Ovary (tissue), 9 donors: ENCODE measurements around the gene PLA2G1B. TPM values are rescaled to one million over a fixed set of nuclear protein-coding genes. Genes with fewer than 3 reads are reported as not detected.

Experiments
- DNase-seq, 5 donors: peaks; one replicate each; pipeline ENCODE4 v3.0.0-alpha.2; 2019 to 2020
- H3K27ac ChIP-seq, 2 donors: fragments of 200-600 bp; one replicate each; pipeline versions ENCODE4 v1.5.1 to v1.8.0; 2019 to 2022
- H3K27me3 ChIP-seq: fragments of 200-600 bp; one replicate; pipeline ENCODE4 v1.8.0; 2022
- H3K36me3 ChIP-seq: fragments of 200-600 bp; sonication (generic); one replicate; pipeline ENCODE4 v1.5.1; 2019
- H3K4me1 ChIP-seq: one replicate; pipeline ENCODE4 v1.8.1; 2013; ENCODE audit warnings: mild to moderate bottlenecking, moderate library complexity; ENCODE audit not compliant: insufficient read depth
- H3K4me3 ChIP-seq: fragments of 200-600 bp; sonication (generic); one replicate; pipeline ENCODE4 v1.5.1; 2017
- H3K9me3 ChIP-seq, 2 donors: fragments of 200-600 bp in 1 of 2; sonication (generic) in 1 of 2; one replicate each; pipeline versions ENCODE4 v1.5.1 to v1.8.1; 2013 to 2019; ENCODE audit warnings: mild to moderate bottlenecking in 1 of 2, moderate library complexity in 1 of 2
- EP300 ChIP-seq: sonication (generic); formaldehyde crosslinking; IDR thresholded peaks from one replicate; pipeline ENCODE4 v1.6.1; 2017; ENCODE audit warnings: antibody characterized with exemption
- POLR2A ChIP-seq: fragments of 450-650 bp; IDR thresholded peaks from one replicate; pipeline ENCODE4 v1.6.1; 2017; ENCODE audit warnings: antibody characterized with exemption, mild to moderate bottlenecking, moderate library complexity
- WGBS, 3 donors: extraction: QIAGEN DNeasy Blood & Tissue Kit in 1 of 3; methylation state at CpG; one replicate each; pipeline versions ENCODE4 v1.1.5 to v1.1.7; 2013 to 2017; 5-methylcytosine and 5-hydroxymethylcytosine counted together
- intact Hi-C, 4 donors: fragments of 100-400 bp; cut with DNase I; formaldehyde crosslinking; loops; one replicate each; pipeline versions ENCODE4 v1.11.0 to v1.15.1; 2022 to 2023
- polyA plus RNA-seq, 2 donors: library from polyadenylated mRNA; stranded (reverse); fragments of 200-250 nt in 1 of 2; fragments of 350-450 nt in 1 of 2; fragmentation: Illumina TruSeq in 1 of 2; extraction: RNeasy Lipid Tissue Mini Kit (QIAGEN cat#74804) in 1 of 2; gene quantifications; one replicate each; pipeline ENCODE4 v1.2.3, GENCODE V29; 2013 to 2014
- total RNA-seq, 7 donors: library from RNA; depleted of rRNA in 2 of 7; stranded (reverse); fragments of >200 nt in 2 of 7; fragmentation: NEBNext Ultra II Directional in 3 of 7; extraction: Animal tissue kit (Norgen Biotek cat#: 25700) in 3 of 7; gene quantifications; one replicate each; pipeline versions ENCODE4 v1.1.0 to v1.2.4, GENCODE V29; 2016 to 2023
- TF ChIP-seq, protein P1 (sequence below), 3 donors: fragments of 450-650 bp in 2 of 3; fragments of 200-600 bp in 1 of 3; IDR thresholded peaks; one replicate each; pipeline versions ENCODE4 v1.5.1 to v1.8.0; 2016 to 2022; ENCODE audit warnings: antibody characterized with exemption in 3 of 3, mild to moderate bottlenecking in 1 of 3
- donor health status: DM: no; HTN: no; CAD: no; lungs with moderate emphysema.
- donor health status: DM: no; HTN: no; CAD: no.
- donor health status: Bipolar disorder and iron deficiency.
- donor health status: DM: yes; HTN: yes; CAD: no.
- donor health status: DM: no; HTN: no; CAD: no.
- donor health status: DM: yes; HTN: yes; CAD: no.

The PLA2G1B gene
- total and polyA plus RNA-seq, 9 donors = 0.67 to 17.0 (median 7.1) TPM

DNA sequence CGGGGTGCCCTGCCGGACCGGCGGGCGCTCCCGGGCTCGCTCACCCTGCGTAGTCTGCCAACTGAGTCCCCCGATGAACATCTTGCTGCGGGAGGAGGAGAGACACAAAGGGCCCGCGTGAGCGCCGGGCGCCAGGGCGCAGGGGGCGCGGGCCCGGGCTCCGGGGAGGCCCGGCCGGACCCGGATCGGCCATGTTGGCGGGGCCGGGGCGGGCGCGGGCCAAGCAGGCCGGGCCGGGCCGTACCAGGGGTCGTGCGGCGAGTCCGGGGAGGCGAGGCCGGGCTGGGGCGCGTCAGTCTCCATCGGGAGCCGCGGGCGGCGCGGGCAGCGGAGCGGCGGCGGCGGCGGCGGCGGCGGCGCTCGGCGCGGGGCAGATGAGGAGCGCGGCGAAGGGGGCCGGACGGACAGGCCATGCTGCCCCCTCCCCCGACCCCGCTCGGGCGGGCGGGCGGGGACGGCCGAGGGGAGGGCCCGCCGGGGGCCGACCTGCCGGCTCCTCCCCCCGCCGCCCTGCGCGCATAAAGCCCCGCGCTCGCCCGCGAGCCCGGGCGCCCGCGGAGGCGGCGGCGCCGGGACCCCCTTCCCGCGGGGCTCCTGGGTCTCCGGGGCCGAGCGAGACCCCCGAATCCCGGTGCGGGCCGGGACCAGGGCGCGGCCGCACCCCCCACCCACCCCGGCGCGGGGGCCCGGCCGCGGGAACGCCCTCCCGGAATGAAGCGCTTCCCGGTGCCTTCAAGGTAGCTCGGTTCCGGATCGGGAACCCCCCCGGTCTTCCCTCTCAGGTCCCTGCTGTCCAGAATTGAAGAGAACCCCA is 41.4 kb upstream of the PLA2G1B start, which contains the start of gene MSI1:
Gene MSI1 (minus strand): TSS at position 376 of the 814 bp plus-strand sequence. CDS start 73 bp downstream, at position 303.
- peak in 1 of 5 donors; percentile 45 for DNase-seq
- intact Hi-C loops = loop anchor here in 1 of 4 donors (10.0 kb wide), 1 partner anchor 46 kb away; no protein-coding TSS in a partner anchor
- TF ChIP-seq, protein P1, sequence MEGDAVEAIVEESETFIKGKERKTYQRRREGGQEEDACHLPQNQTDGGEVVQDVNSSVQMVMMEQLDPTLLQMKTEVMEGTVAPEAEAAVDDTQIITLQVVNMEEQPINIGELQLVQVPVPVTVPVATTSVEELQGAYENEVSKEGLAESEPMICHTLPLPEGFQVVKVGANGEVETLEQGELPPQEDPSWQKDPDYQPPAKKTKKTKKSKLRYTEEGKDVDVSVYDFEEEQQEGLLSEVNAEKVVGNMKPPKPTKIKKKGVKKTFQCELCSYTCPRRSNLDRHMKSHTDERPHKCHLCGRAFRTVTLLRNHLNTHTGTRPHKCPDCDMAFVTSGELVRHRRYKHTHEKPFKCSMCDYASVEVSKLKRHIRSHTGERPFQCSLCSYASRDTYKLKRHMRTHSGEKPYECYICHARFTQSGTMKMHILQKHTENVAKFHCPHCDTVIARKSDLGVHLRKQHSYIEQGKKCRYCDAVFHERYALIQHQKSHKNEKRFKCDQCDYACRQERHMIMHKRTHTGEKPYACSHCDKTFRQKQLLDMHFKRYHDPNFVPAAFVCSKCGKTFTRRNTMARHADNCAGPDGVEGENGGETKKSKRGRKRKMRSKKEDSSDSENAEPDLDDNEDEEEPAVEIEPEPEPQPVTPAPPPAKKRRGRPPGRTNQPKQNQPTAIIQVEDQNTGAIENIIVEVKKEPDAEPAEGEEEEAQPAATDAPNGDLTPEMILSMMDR (IDR thresholded peaks at IDR 0.05) = no peak
- no peak for TF ChIP-seq EP300
- no peak for TF ChIP-seq POLR2A
- 0 to 1% (median 1%) methylated on average over 32 to 119 of the region's 119 CpGs for WGBS, 3 donors
- Histone ChIP-seq H3K4me3 (peak within 1 kb of the TSS; percentile 41), H3K36me3 (no peaks in the 10 kb centered on the region), H3K4me1 (peaks cover 4% of the 10 kb centered on the region), H3K27me3 (no peaks in the 10 kb centered on the region), H3K9me3 (no peaks in the 10 kb centered on the region), H3K27ac (no peak within 1 kb of the TSS)

DNA sequence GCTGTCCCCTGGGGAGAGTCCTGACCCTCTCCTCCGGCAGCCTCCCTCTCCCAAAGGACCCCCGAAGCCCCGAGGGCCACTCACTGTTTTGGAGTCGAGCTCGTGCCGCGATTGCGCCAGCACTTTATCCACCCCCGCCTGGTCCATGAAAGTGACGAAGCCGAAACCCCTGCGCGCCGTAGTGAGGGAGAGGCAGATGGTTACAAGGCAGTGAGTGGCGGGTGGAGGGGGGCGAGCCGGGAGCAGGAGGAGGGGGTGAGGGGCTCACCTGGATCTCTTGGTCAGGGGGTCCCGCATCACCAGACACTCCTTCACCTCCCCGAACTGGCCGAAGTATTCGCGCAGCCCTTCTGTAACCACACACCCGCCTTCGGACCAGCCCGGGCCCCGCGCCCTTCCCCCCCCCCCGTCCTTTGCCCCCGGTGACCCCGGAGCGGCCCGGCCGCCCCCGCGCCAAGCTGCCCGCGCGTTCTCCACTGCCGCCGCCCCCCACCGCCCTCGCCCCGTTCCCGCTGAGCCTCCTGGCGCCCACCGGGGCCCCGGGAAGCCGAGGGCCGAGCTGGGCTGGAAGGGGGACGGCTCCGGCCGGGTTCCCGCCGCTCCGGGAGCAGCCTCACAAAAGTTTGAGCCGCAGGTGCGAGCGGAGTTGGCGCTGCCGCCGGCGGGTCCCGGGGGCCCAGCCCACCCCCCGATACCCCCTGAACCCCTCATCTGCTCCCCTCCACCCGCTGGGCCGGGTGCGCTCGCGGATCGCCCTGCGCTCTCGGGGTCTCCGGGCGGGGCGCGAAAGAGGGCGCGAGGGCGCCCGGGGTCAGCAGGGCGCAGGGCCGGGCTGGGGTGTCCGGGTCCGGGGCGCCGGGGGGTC is 40.6 kb upstream of the PLA2G1B start:
- peak overlapping the region; percentile 41 for H3K4me3 ChIP-seq
- no peaks in the 10 kb centered on the region for H3K27me3 ChIP-seq
- H3K9me3 ChIP-seq = no peaks in the 10 kb centered on the region
- no peak overlapping the region for H3K27ac ChIP-seq
- peaks cover 4% of the 10 kb centered on the region for H3K4me1 ChIP-seq
- peak in 3 of 5 donors; percentile 32 to 61 (median 33) for DNase-seq
- TF ChIP-seq, protein P1 (IDR thresholded peaks at IDR 0.05) = no peak
- TF ChIP-seq EP300 = no peak
- TF ChIP-seq POLR2A = no peak
- H3K36me3 ChIP-seq = no peaks in the 10 kb centered on the region
- 3 to 10% (median 4%) methylated on average over 24 to 86 of the region's 86 CpGs for WGBS, 3 donors
- intact Hi-C loops = loop anchor here in 1 of 4 donors (10.0 kb wide), 1 partner anchor 47 kb away; no protein-coding TSS in a partner anchor

DNA sequence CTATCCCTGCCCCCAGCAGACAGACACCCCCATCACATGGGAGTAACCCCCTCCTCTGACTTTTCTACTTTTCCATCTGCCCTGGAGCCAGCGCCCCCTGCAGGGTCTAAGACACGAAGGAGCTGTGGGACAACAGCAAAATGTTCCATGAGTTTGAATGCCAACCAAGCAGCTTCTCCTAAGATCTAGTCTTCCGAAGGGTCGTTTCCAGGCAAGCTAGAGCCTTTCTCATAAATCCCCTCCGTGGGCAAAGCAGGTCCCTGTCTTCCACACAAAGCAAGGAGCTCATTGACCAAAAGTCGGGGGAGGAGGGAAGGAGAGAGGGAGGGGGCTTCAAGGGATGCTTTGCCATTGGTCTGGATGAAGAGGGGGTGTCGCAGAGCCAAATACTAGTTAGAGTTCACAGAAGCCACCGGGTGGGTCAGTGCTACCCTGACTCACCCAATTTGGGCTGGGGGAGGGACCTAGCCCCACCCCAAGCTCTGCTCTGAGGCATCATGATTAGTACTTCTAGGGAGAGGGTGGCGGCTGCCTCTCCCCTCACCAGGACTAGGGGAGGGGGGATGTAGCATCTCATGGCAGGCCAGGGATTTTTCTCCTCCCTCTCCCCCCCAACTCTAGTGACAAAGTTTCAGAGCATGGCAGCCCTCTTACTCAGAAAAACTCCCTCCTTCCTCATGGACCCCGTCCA is 39.8 kb upstream of the PLA2G1B start:
- TF ChIP-seq POLR2A = no peak
- TF ChIP-seq EP300 = no peak
- TF ChIP-seq, protein P1 (IDR thresholded peaks at IDR 0.05) = no peak
- DNase-seq = no peak
- H3K36me3 ChIP-seq = no peaks in the 10 kb centered on the region
- intact Hi-C loops = loop anchor here in 1 of 4 donors (10.0 kb wide), 1 partner anchor 47 kb away; no protein-coding TSS in a partner anchor
- H3K27ac ChIP-seq = no peak overlapping the region
- H3K9me3 ChIP-seq = no peaks in the 10 kb centered on the region
- 54 to 67% (median 60%) methylated on average over 10 of the region's 10 CpGs for WGBS, 3 donors
- peaks cover 4% of the 10 kb centered on the region for H3K4me1 ChIP-seq
- H3K27me3 ChIP-seq = no peaks in the 10 kb centered on the region
- H3K4me3 ChIP-seq = no peak overlapping the region

DNA sequence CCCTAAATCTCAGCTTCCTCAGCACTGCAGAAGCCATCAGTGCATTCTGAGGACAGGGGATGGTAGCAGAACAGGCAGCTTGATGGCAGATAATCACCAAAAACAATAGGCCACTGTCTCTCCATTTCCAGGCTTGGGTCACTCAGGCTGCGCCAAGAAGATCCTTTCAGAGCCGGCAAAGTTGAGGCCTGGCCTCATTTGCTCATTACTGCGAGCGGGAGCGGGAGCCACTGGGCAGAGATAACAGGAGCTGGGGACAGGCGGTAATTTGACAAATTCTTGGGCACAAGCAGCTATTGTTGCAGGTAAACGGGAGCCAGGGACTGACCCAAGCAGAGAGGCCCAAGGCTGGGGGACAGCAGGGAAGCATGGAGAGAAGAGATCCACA is 39.3 kb upstream of the PLA2G1B start:
- intact Hi-C loops = loop anchor here in 1 of 4 donors (10.0 kb wide), 1 partner anchor 48 kb away; no protein-coding TSS in a partner anchor
- Histone ChIP-seq H3K4me3 (no peak overlapping the region), H3K36me3 (no peaks in the 10 kb centered on the region), H3K9me3 (no peaks in the 10 kb centered on the region), H3K4me1 (peaks cover 6% of the 10 kb centered on the region), H3K27me3 (no peaks in the 10 kb centered on the region), H3K27ac (no peak overlapping the region)
- DNase-seq = no peak
- 94 to 96% (median 94%) methylated on average over 7 of the region's 7 CpGs for WGBS, 3 donors
- TF ChIP-seq, protein P1 (IDR thresholded peaks at IDR 0.05) = no peak
- TF ChIP-seq EP300 (no peak), POLR2A (no peak)
